GM23248 (cell line): Measurements from ENCODE around the gene FOXG1. TPM values are rescaled to one million over a fixed set of nuclear protein-coding genes. Genes with fewer than 3 reads are reported as not detected.

Source experiments
- DNase-seq: peaks from one replicate; pipeline ENCODE4 v3.0.0-alpha.2; 2015
- H2AFZ ChIP-seq: fragments of 200-600 bp; sonication (generic); 2 replicates; pipeline ENCODE4 v1.6.1; 2016; ENCODE audit warnings: antibody characterized with exemption
- H3F3A ChIP-seq: fragments of 200-600 bp; sonication (generic); 2 replicates; pipeline ENCODE4 v1.6.1; 2016; ENCODE audit warnings: mild to moderate bottlenecking, antibody characterized with exemption, mixed run types; ENCODE audit not compliant: insufficient read depth
- H3K27ac ChIP-seq: fragments of 200-600 bp; sonication (generic); 2 replicates; pipeline ENCODE4 v1.5.1; 2016; ENCODE audit warnings: mild to moderate bottlenecking
- H3K27me3 ChIP-seq: fragments of 200-600 bp; sonication (generic); replicated peaks from 2 replicates; pipeline ENCODE4 v1.6.1; 2016; ENCODE audit warnings: mild to moderate bottlenecking; ENCODE audit not compliant: insufficient read depth
- H3K36me3 ChIP-seq: fragments of 200-600 bp; sonication (generic); 2 replicates; pipeline ENCODE4 v1.6.1; 2016; ENCODE audit warnings: low read depth, mild to moderate bottlenecking
- H3K4me1 ChIP-seq: fragments of 200-600 bp; sonication (generic); 2 replicates; pipeline ENCODE4 v1.6.1; 2016; ENCODE audit warnings: mild to moderate bottlenecking; ENCODE audit not compliant: insufficient read depth
- H3K4me2 ChIP-seq: fragments of 200-600 bp; sonication (generic); one replicate; pipeline ENCODE4 v1.6.1; 2016; ENCODE audit warnings: mild to moderate bottlenecking; ENCODE audit not compliant: unreplicated experiment
- H3K4me3 ChIP-seq: fragments of 200-600 bp; sonication (generic); 2 replicates; pipeline ENCODE4 v1.5.1; 2016; ENCODE audit warnings: mild to moderate bottlenecking
- H3K79me2 ChIP-seq: fragments of 200-600 bp; sonication (generic); 2 replicates; pipeline ENCODE4 v1.6.1; 2016; ENCODE audit warnings: mild to moderate bottlenecking; ENCODE audit not compliant: insufficient read depth
- H3K9ac ChIP-seq: fragments of 200-600 bp; sonication (generic); 2 replicates; pipeline ENCODE4 v1.6.1; 2016; ENCODE audit warnings: mild to moderate bottlenecking
- H3K9me2 ChIP-seq: fragments of 200-600 bp; sonication (generic); 2 replicates; pipeline ENCODE4 v1.6.1; 2016; ENCODE audit warnings: mixed run types, mild to moderate bottlenecking, moderate library complexity; ENCODE audit not compliant: insufficient read depth
- H3K9me3 ChIP-seq: fragments of 200-600 bp; sonication (generic); one replicate; pipeline ENCODE4 v1.6.1; 2017; ENCODE audit warnings: low read depth
- H4K20me1 ChIP-seq: fragments of 200-600 bp; sonication (generic); 2 replicates; pipeline ENCODE4 v1.6.0; 2016; ENCODE audit not compliant: insufficient read depth
- EZH2 ChIP-seq: fragments of 200-600 bp; sonication (generic); IDR thresholded peaks from 2 replicates; pipeline ENCODE4 v1.6.1; 2018; ENCODE audit warnings: antibody characterized with exemption, mild to moderate bottlenecking; ENCODE audit not compliant: insufficient read depth, poor library complexity, severe bottlenecking
- EZH2phosphoT487 ChIP-seq: fragments of 200-600 bp; sonication (generic); IDR thresholded peaks from 2 replicates; pipeline ENCODE4 v1.6.1; 2018; ENCODE audit warnings: antibody characterized with exemption, moderate library complexity, mild to moderate bottlenecking, low read depth; ENCODE audit not compliant: insufficient read depth
- WGBS, 2 experiments: methylation state at CpG; one replicate each; pipeline ENCODE4 v1.1.6; 2015 to 2017; ENCODE audit warnings: low lambda C conversion rate in 2 of 2, low coverage in 1 of 2; ENCODE audit errors: missing lambda C conversion rate in 2 of 2; 5-methylcytosine and 5-hydroxymethylcytosine counted together
- in situ Hi-C: fragments of 300-500 bp; cut with MboI; formaldehyde crosslinking; loops from 2 replicates; pipeline ENCODE4 v1.15.0; 2020
- polyA plus RNA-seq: library from polyadenylated mRNA; unstranded; fragments of >200 nt; fragmentation: Nextera tagmentation; extraction: Ambion mirVana; gene quantifications from 2 replicates; pipeline ENCODE4 v1.2.1, GENCODE V29; 2016
- total RNA-seq: library from RNA; depleted of rRNA; stranded (reverse); fragments of >200 nt; shearing (Covaris generic); gene quantifications from 2 replicates; pipeline ENCODE4 v1.2.3, GENCODE V29; 2014

FOXG1 gene
- total and polyA plus RNA-seq, 2 experiments from 2014 or later: not detected

GRCh38 chr14:28756884-28757570, 9.6 kb upstream of the FOXG1 start:
- Histone ChIP-seq H3F3A (no peaks in the 10 kb centered on the region), H3K9me3 (no peaks in the 10 kb centered on the region), H3K79me2 (no peaks in the 10 kb centered on the region), H4K20me1 (no peaks in the 10 kb centered on the region), H2AFZ (no peak overlapping the region), H3K27ac (no peak overlapping the region), H3K9ac (no peak overlapping the region), H3K9me2 (no peaks in the 10 kb centered on the region), H3K4me2 (peak overlapping the region; percentile 56), H3K4me3 (peak overlapping the region; percentile 36), H3K4me1 (no peaks in the 10 kb centered on the region), H3K36me3 (no peaks in the 10 kb centered on the region), H3K27me3 (peaks cover 76% of the 10 kb centered on the region)
- DNase-seq: peak; percentile 77
- TF ChIP-seq EZH2 (no peak), EZH2phosphoT487 (0 out of 2 replicates have a peak, but pooled peaks have one; percentile 77)
- 2 to 3% methylated on average over 23 of the region's 23 CpGs for whole genome bisulfite sequencing, 2 experiments
- in situ Hi-C loops: loop anchor here (10.0 to 25.0 kb wide), 4 partner anchors 468 to 1458 kb away; no protein-coding TSS in a partner anchor

GRCh38 chr14:28757786-28758185, 8.8 kb upstream of the FOXG1 start:
- Histone ChIP-seq H3K4me2 (no peak overlapping the region), H4K20me1 (no peaks in the 10 kb centered on the region), H3K27ac (no peak overlapping the region), H2AFZ (no peak overlapping the region), H3K9me2 (no peaks in the 10 kb centered on the region), H3K27me3 (peaks cover 84% of the 10 kb centered on the region), H3F3A (no peaks in the 10 kb centered on the region), H3K4me3 (no peak overlapping the region), H3K36me3 (no peaks in the 10 kb centered on the region), H3K9me3 (no peaks in the 10 kb centered on the region), H3K9ac (no peak overlapping the region), H3K4me1 (no peaks in the 10 kb centered on the region), H3K79me2 (no peaks in the 10 kb centered on the region)
- in situ Hi-C loops: loop anchor here (10.0 to 25.0 kb wide), 4 partner anchors 467 to 1457 kb away; no protein-coding TSS in a partner anchor
- WGBS, 2 experiments: 15 to 24% methylated on average over 7 of the region's 7 CpGs
- DNase-seq: no peak
- TF ChIP-seq EZH2phosphoT487: no peak
- TF ChIP-seq EZH2: no peak

- Histone ChIP-seq H3K9ac (no peak overlapping the region), H3K27me3 (peaks cover 90% of the 10 kb centered on the region), H3K27ac (no peak overlapping the region), H3F3A (no peaks in the 10 kb centered on the region), H2AFZ (no peak overlapping the region), H3K9me3 (no peaks in the 10 kb centered on the region), H3K4me3 (no peak overlapping the region), H3K4me1 (no peaks in the 10 kb centered on the region), H3K4me2 (no peak overlapping the region), H3K79me2 (no peaks in the 10 kb centered on the region), H3K36me3 (no peaks in the 10 kb centered on the region), H4K20me1 (no peaks in the 10 kb centered on the region), H3K9me2 (no peaks in the 10 kb centered on the region)
- no peak for DNase-seq
- in situ Hi-C loops: loop anchor here (10.0 to 25.0 kb wide), 4 partner anchors 466 to 1456 kb away; no protein-coding TSS in a partner anchor
- peak; percentile 5 for TF ChIP-seq EZH2
- no peak for TF ChIP-seq EZH2phosphoT487
- 6 to 7% methylated on average over 12 of the region's 12 CpGs for WGBS, 2 experiments
These were observed 8.2 kb upstream of the FOXG1 start for GRCh38 chr14:28758253-28758884.

- in situ Hi-C loops: loop anchor here (10.0 to 25.0 kb wide), 4 partner anchors 466 to 1456 kb away; no protein-coding TSS in a partner anchor
- Histone ChIP-seq H3F3A (0 out of 2 replicates have a peak, but pooled peaks cover 5% of the 10 kb centered on the region), H3K79me2 (no peaks in the 10 kb centered on the region), H3K4me3 (no peak overlapping the region; the same call in 1 of the 2 replicates), H3K4me2 (no peak overlapping the region), H3K4me1 (no peaks in the 10 kb centered on the region), H3K9me2 (no peaks in the 10 kb centered on the region), H2AFZ (no peak overlapping the region), H3K9me3 (no peaks in the 10 kb centered on the region), H3K9ac (no peak overlapping the region), H4K20me1 (no peaks in the 10 kb centered on the region), H3K27ac (no peak overlapping the region), H3K36me3 (no peaks in the 10 kb centered on the region), H3K27me3 (peaks cover 97% of the 10 kb centered on the region)
- peak; percentile 32 for DNase-seq
- TF ChIP-seq EZH2 (peak; percentile 83), EZH2phosphoT487 (no peak)
- 9 to 10% methylated on average over 30 of the region's 30 CpGs for WGBS, 2 experiments
These were observed 7.5 kb upstream of the FOXG1 start for GRCh38 chr14:28758885-28759652.
